Liver (tissue), 9 donors: ENCODE data around the gene ALG6. TPM values are rescaled to one million over a fixed set of nuclear protein-coding genes. Genes with fewer than 3 reads are reported as not detected.

Source experiments
- DNase-seq: peaks from one replicate; pipeline ENCODE4 v3.0.0-alpha.2; 2017; ENCODE audit warnings: low spot score
- H3K27ac ChIP-seq, 2 donors: one replicate each; pipeline ENCODE4 v1.7.0; 2013; ENCODE audit warnings: inconsistent platforms in 2 of 2, low read length in 2 of 2, control low read depth in 1 of 2, low read depth in 1 of 2, mild to moderate bottlenecking in 1 of 2
- H3K27me3 ChIP-seq, 4 donors: one replicate each; pipeline versions ENCODE4 v1.6.1 to v1.7.0; 2013; ENCODE audit warnings: low read length in 3 of 4, inconsistent platforms in 1 of 4, mild to moderate bottlenecking in 1 of 4, moderate library complexity in 1 of 4; ENCODE audit not compliant: control insufficient read depth in 4 of 4, insufficient read depth in 4 of 4
- H3K36me3 ChIP-seq, 4 donors: one replicate each; pipeline versions ENCODE4 v1.6.1 to v1.7.0; 2013; ENCODE audit warnings: low read length in 3 of 4, mild to moderate bottlenecking in 3 of 4, low read depth in 1 of 4, moderate library complexity in 1 of 4; ENCODE audit not compliant: control insufficient read depth in 4 of 4, insufficient read depth in 3 of 4
- H3K4me1 ChIP-seq, 4 donors: one replicate each; pipeline versions ENCODE4 v1.6.1 to v1.7.0; 2013; ENCODE audit warnings: low read length in 3 of 4, mild to moderate bottlenecking in 3 of 4, moderate library complexity in 1 of 4; ENCODE audit not compliant: control insufficient read depth in 4 of 4, insufficient read depth in 4 of 4
- H3K4me3 ChIP-seq, 3 donors: one replicate each; pipeline versions ENCODE4 v1.6.1 to v1.7.0; 2013; ENCODE audit warnings: low read length in 3 of 3, control low read depth in 1 of 3, low read depth in 1 of 3, mild to moderate bottlenecking in 1 of 3
- H3K9ac ChIP-seq, 2 donors: one replicate each; pipeline ENCODE4 v1.7.0; 2013; ENCODE audit warnings: low read length in 2 of 2, mild to moderate bottlenecking in 2 of 2, moderate library complexity in 2 of 2, control low read depth in 1 of 2, low read depth in 1 of 2
- H3K9me3 ChIP-seq, 4 donors: one replicate each; pipeline versions ENCODE4 v1.6.1 to v1.7.0; 2013; ENCODE audit warnings: low read length in 3 of 4; ENCODE audit not compliant: control insufficient read depth in 4 of 4
- ATF3 ChIP-seq: IDR thresholded peaks from 2 replicates; pipeline ENCODE4 v1.6.1; 2016; ENCODE audit warnings: antibody characterized with exemption
- CTCF ChIP-seq: fragments of 150-350 bp; IDR thresholded peaks from 2 replicates; pipeline ENCODE4 v1.5.1; 2017; ENCODE audit warnings: improper control_type of control experiment, low read depth, low read length; ENCODE audit not compliant: missing input control
- EGR1 ChIP-seq, 2 donors: IDR thresholded peaks; 2 replicates each; pipeline ENCODE4 v1.6.1; 2016 to 2018; ENCODE audit warnings: antibody characterized with exemption in 2 of 2, low read depth in 2 of 2
- FOXA1 ChIP-seq: IDR thresholded peaks from 2 replicates; pipeline ENCODE4 v1.6.1; 2016; ENCODE audit warnings: antibody characterized with exemption
- FOXA2 ChIP-seq: IDR thresholded peaks from 2 replicates; pipeline ENCODE4 v1.6.1; 2016; ENCODE audit warnings: antibody characterized with exemption
- GABPA ChIP-seq, 2 donors: IDR thresholded peaks in 1 of 2; conservative IDR thresholded peaks in 1 of 2; 2 replicates each; pipeline ENCODE4 v1.6.1; 2016; ENCODE audit warnings: antibody characterized with exemption in 2 of 2, mild to moderate bottlenecking in 1 of 2, moderate library complexity in 1 of 2
- HNF4A ChIP-seq, 2 donors: conservative IDR thresholded peaks; 2 replicates each; pipeline ENCODE4 v1.6.1; 2016; ENCODE audit warnings: antibody characterized with exemption in 2 of 2, mild to moderate bottlenecking in 2 of 2
- HNF4G ChIP-seq: IDR thresholded peaks from 2 replicates; pipeline ENCODE4 v1.6.1; 2016; ENCODE audit warnings: antibody characterized with exemption
- JUND ChIP-seq, 2 donors: IDR thresholded peaks; 2 replicates each; pipeline ENCODE4 v1.6.1; 2016; ENCODE audit warnings: antibody characterized with exemption in 2 of 2
- MAX ChIP-seq: IDR thresholded peaks from 2 replicates; pipeline ENCODE4 v1.6.1; 2016; ENCODE audit warnings: antibody characterized with exemption
- NR2F2 ChIP-seq: IDR thresholded peaks from 2 replicates; pipeline ENCODE4 v1.6.1; 2016; ENCODE audit warnings: antibody characterized with exemption
- RAD21 ChIP-seq, 2 donors: IDR thresholded peaks; 2 replicates each; pipeline ENCODE4 v1.6.1; 2016; ENCODE audit warnings: antibody characterized with exemption in 2 of 2, mild to moderate bottlenecking in 2 of 2
- REST ChIP-seq: IDR thresholded peaks from 2 replicates; pipeline ENCODE4 v1.6.1; 2016; ENCODE audit warnings: antibody characterized with exemption, mild to moderate bottlenecking
- RXRA ChIP-seq, 2 donors: IDR thresholded peaks; 2 replicates each; pipeline ENCODE4 v1.6.1; 2017 to 2018; ENCODE audit warnings: antibody characterized with exemption in 2 of 2, mild to moderate bottlenecking in 1 of 2
- SP1 ChIP-seq: IDR thresholded peaks from 2 replicates; pipeline ENCODE4 v1.6.1; 2018; ENCODE audit warnings: antibody characterized with exemption, mild to moderate bottlenecking
- TAF1 ChIP-seq: conservative IDR thresholded peaks from 2 replicates; pipeline ENCODE4 v1.6.1; 2016; ENCODE audit warnings: antibody characterized with exemption, mild to moderate bottlenecking
- YY1 ChIP-seq: IDR thresholded peaks from 2 replicates; pipeline ENCODE4 v1.6.1; 2016; ENCODE audit warnings: antibody characterized with exemption, mild to moderate bottlenecking
- ZBTB33 ChIP-seq: IDR thresholded peaks from 2 replicates; pipeline ENCODE4 v1.6.1; 2016; ENCODE audit warnings: antibody characterized with exemption
- WGBS: extraction: QIAGEN DNeasy Blood & Tissue Kit; methylation state at CpG from one replicate; pipeline ENCODE4 v1.1.7; 2013; 5-methylcytosine and 5-hydroxymethylcytosine counted together
- polyA plus RNA-seq, 2 donors: library from polyadenylated mRNA; stranded (reverse) in 1 of 2; unstranded in 1 of 2; fragments of 200-250 nt in 1 of 2; fragments of >200 nt in 1 of 2; fragmentation: Nextera tagmentation in 1 of 2; extraction: Ambion mirVana in 1 of 2; gene quantifications; one replicate each; pipeline versions ENCODE4 v1.2.1 to v1.2.3, GENCODE V29; 2013 to 2015
- total RNA-seq, 2 donors: library from RNA; depleted of rRNA; stranded (reverse); fragments of >200 nt; gene quantifications; one replicate each; pipeline ENCODE4 v1.2.3, GENCODE V29; 2014
- donor health status: healthy.
- donor health status: healthy.
- donor health status: healthy.
- donor health status: healthy.
- donor health status: healthy.

Gene ALG6
- total and polyA plus RNA-seq, 4 donors: 4.6 to 13.2 (median 6.6) TPM

GRCh38 chr1:63319046-63320021, 48.1 kb upstream of the ALG6 start:
- peaks cover 0 to 18% (median under 1%) of the 10 kb centered on the region in 4 donors for H3K9me3 ChIP-seq
- DNase-seq: no peak
- H3K36me3 ChIP-seq: no peaks in the 10 kb centered on the region
- WGBS: 8% methylated on average over 60 of the region's 60 CpGs
- TF ChIP-seq CTCF (no peak), TAF1 (no peak), SP1 (no peak), REST (no peak), ATF3 (no peak), RAD21 (IDR thresholded peaks at IDR 0.05) (no peak), JUND (IDR thresholded peaks at IDR 0.05) (no peak), HNF4G (no peak), EGR1 (IDR thresholded peaks at IDR 0.05; ENCODE audit: low read depth in 2 of 2) (no peak), GABPA (IDR thresholded peaks at IDR 0.05 in 1 of 2, conservative IDR thresholded peaks at IDR 0.05 in 1 of 2) (no peak), ZBTB33 (no peak), YY1 (no peak), MAX (no peak), HNF4A (conservative IDR thresholded peaks at IDR 0.05) (no peak), NR2F2 (no peak), FOXA1 (no peak), FOXA2 (no peak), RXRA (IDR thresholded peaks at IDR 0.05) (no peak)
- peaks cover 4 to 38% (median 27%) of the 10 kb centered on the region in 4 donors for H3K4me1 ChIP-seq
- H3K4me3 ChIP-seq: no peak overlapping the region
- no peak overlapping the region for H3K9ac ChIP-seq
- peaks cover 9 to 28% (median 17%) of the 10 kb centered on the region in 4 donors for H3K27me3 ChIP-seq
- H3K27ac ChIP-seq: no peak overlapping the region
